SK-N-MC (cell line): ENCODE results near the gene NFXL1.

Experiments used
- EZH2 ChIP-seq: fragments of 200-600 bp; sonication (generic); IDR thresholded peaks from one replicate; pipeline ENCODE4 v1.6.1; 2017; ENCODE audit warnings: antibody characterized with exemption
- POLR2AphosphoS5 ChIP-seq: IDR thresholded peaks from 2 replicates; pipeline ENCODE4 v1.6.1; 2012; ENCODE audit warnings: mild to moderate bottlenecking, low read depth, low read length, borderline replicate concordance

DNA sequence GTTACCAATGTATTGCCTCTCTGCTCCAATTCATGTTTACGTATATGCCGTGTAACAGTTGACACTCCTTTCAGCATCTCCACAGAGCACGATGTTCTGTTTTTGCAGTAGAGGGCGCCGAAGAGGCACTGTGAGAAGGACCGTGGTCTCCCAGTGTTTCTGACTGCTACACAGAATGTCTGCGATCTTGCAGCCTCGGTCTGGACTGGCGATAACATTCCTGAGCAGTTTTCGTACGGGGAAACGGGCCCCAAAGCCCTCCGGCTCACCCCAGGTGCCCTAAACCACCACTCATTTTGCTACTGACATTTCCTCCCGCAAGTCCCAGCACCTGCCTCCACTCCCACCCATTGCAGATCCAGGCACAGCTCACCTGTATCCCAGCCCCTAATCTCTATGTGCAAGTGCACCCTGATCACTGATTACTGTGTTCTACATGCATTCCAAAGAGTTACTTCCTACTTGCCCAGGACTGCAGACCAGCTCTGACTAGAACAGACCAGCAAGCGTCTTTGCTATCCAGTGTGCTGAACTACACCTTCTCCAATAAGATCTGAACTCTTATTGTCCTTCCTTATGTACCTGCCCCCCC, 12.4 kb upstream of the NFXL1 start:
- TF ChIP-seq POLR2AphosphoS5 = no peak
- no peak for TF ChIP-seq EZH2
